ENCODE measurements around the gene CFB. TPM values are rescaled to one million over a fixed set of nuclear protein-coding genes. Genes with fewer than 3 reads are reported as not detected.

The CFB gene
- total and polyA plus RNA-seq, 2 of the 13 experiments (the other 11 are each of a cell fraction or from before 2014, with no cell fraction given) = 171 to 513 TPM

DNA sequence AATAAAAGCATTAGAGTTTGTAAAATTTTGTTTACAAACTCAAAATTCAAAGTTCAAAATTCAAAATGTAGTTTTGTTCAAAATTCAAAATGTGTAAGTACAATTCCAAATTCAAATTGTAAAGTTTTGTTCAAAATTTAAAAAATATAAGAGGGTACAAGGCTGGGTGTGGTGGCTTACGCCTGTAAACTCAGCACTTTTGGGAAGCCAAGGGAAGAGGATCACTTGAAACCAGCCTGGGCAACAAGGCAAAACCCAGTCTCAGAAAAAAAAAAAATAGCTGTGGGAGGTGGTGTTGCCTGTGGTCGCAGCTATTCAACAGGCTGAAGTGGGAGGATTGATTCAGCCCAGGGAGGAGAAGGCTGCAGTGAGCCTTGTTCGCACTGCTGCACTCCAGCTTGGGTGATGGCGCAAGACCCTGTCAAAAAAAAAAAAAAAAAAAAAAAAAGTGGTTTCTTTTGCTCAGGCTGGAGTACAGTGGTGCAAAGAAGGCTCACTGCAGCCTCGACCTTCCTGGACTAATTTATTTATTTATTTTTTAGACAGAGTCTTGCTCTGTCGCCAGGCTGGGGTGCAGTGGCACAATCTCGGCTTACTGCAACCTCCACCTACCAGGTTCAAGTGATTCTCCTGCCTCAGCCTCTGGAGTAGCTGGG, 38.6 kb upstream of the CFB start (continued):
- TF ChIP-seq CBX5 (CRISPR knock-in tag; IDR thresholded peaks at IDR 0.05; ENCODE audit: borderline replicate concordance) (0 out of 2 replicates have a peak, but pooled peaks have one; percentile 25), NONO (IDR thresholded peaks at IDR 0.05) (no peak), NONO (CRISPR knock-in tag; conservative IDR thresholded peaks at IDR 0.05) (no peak; the same call in 1 of the 2 replicates), NFYC (CRISPR knock-in tag; IDR thresholded peaks at IDR 0.05) (no peak), PHF21A (CRISPR knock-in tag; IDR thresholded peaks at IDR 0.05) (0 out of 2 replicates have a peak, but pooled peaks have one; percentile 21), SRSF9 (IDR thresholded peaks at IDR 0.05; ENCODE audit: borderline replicate concordance, insufficient read depth, low read depth, low read length, poor library complexity, severe bottlenecking) (no peak), CREB1 (IDR thresholded peaks at IDR 0.05) (no peak), CREB1 (CRISPR knock-in tag; IDR thresholded peaks at IDR 0.05) (no peak), TAF15 (IDR thresholded peaks at IDR 0.05; ENCODE audit: low read depth, low read length, poor library complexity, severe bottlenecking) (no peak), PTBP1 (IDR thresholded peaks at IDR 0.05; ENCODE audit: low read depth, low read length, poor library complexity, severe bottlenecking) (peak; percentile 86), XBP1 (CRISPR knock-in tag; IDR thresholded peaks at IDR 0.05) (no peak), ZNF205 (CRISPR knock-in tag; IDR thresholded peaks at IDR 0.05) (no peak), ZNF747 (CRISPR knock-in tag; IDR thresholded peaks at IDR 0.05; ENCODE audit: borderline replicate concordance) (no peak), ZNF615 (CRISPR knock-in tag; IDR thresholded peaks at IDR 0.05; ENCODE audit: borderline replicate concordance) (no peak), ZNF850 (CRISPR knock-in tag; conservative IDR thresholded peaks at IDR 0.05) (no peak), ZFP37 (CRISPR knock-in tag; IDR thresholded peaks at IDR 0.05; ENCODE audit: borderline replicate concordance) (no peak)
- TF ChIP-seq, protein P1, sequence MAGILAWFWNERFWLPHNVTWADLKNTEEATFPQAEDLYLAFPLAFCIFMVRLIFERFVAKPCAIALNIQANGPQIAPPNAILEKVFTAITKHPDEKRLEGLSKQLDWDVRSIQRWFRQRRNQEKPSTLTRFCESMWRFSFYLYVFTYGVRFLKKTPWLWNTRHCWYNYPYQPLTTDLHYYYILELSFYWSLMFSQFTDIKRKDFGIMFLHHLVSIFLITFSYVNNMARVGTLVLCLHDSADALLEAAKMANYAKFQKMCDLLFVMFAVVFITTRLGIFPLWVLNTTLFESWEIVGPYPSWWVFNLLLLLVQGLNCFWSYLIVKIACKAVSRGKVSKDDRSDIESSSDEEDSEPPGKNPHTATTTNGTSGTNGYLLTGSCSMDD (CRISPR knock-in tag; IDR thresholded peaks at IDR 0.05) = no peak
- TF ChIP-seq, protein P2, sequence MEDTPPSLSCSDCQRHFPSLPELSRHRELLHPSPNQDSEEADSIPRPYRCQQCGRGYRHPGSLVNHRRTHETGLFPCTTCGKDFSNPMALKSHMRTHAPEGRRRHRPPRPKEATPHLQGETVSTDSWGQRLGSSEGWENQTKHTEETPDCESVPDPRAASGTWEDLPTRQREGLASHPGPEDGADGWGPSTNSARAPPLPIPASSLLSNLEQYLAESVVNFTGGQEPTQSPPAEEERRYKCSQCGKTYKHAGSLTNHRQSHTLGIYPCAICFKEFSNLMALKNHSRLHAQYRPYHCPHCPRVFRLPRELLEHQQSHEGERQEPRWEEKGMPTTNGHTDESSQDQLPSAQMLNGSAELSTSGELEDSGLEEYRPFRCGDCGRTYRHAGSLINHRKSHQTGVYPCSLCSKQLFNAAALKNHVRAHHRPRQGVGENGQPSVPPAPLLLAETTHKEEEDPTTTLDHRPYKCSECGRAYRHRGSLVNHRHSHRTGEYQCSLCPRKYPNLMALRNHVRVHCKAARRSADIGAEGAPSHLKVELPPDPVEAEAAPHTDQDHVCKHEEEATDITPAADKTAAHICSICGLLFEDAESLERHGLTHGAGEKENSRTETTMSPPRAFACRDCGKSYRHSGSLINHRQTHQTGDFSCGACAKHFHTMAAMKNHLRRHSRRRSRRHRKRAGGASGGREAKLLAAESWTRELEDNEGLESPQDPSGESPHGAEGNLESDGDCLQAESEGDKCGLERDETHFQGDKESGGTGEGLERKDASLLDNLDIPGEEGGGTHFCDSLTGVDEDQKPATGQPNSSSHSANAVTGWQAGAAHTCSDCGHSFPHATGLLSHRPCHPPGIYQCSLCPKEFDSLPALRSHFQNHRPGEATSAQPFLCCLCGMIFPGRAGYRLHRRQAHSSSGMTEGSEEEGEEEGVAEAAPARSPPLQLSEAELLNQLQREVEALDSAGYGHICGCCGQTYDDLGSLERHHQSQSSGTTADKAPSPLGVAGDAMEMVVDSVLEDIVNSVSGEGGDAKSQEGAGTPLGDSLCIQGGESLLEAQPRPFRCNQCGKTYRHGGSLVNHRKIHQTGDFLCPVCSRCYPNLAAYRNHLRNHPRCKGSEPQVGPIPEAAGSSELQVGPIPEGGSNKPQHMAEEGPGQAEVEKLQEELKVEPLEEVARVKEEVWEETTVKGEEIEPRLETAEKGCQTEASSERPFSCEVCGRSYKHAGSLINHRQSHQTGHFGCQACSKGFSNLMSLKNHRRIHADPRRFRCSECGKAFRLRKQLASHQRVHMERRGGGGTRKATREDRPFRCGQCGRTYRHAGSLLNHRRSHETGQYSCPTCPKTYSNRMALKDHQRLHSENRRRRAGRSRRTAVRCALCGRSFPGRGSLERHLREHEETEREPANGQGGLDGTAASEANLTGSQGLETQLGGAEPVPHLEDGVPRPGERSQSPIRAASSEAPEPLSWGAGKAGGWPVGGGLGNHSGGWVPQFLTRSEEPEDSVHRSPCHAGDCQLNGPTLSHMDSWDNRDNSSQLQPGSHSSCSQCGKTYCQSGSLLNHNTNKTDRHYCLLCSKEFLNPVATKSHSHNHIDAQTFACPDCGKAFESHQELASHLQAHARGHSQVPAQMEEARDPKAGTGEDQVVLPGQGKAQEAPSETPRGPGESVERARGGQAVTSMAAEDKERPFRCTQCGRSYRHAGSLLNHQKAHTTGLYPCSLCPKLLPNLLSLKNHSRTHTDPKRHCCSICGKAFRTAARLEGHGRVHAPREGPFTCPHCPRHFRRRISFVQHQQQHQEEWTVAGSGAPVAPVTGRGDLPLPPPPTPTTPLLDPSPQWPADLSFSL (CRISPR knock-in tag; IDR thresholded peaks at IDR 0.05) = no peak
- TF ChIP-seq, protein P3, sequence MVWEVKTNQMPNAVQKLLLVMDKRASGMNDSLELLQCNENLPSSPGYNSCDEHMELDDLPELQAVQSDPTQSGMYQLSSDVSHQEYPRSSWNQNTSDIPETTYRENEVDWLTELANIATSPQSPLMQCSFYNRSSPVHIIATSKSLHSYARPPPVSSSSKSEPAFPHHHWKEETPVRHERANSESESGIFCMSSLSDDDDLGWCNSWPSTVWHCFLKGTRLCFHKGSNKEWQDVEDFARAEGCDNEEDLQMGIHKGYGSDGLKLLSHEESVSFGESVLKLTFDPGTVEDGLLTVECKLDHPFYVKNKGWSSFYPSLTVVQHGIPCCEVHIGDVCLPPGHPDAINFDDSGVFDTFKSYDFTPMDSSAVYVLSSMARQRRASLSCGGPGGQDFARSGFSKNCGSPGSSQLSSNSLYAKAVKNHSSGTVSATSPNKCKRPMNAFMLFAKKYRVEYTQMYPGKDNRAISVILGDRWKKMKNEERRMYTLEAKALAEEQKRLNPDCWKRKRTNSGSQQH (CRISPR knock-in tag; IDR thresholded peaks at IDR 0.05; ENCODE audit: low read depth) = no peak
- TF ChIP-seq, protein P4, sequence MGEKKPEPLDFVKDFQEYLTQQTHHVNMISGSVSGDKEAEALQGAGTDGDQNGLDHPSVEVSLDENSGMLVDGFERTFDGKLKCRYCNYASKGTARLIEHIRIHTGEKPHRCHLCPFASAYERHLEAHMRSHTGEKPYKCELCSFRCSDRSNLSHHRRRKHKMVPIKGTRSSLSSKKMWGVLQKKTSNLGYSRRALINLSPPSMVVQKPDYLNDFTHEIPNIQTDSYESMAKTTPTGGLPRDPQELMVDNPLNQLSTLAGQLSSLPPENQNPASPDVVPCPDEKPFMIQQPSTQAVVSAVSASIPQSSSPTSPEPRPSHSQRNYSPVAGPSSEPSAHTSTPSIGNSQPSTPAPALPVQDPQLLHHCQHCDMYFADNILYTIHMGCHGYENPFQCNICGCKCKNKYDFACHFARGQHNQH (CRISPR knock-in tag; IDR thresholded peaks at IDR 0.05) = no peak
